K562 treated with DMSO at 1 percent for 24 hours (cell line): Measurements from ENCODE around the gene LRRC39. TPM values are rescaled to one million over a fixed set of nuclear protein-coding genes. Genes with fewer than 3 reads are reported as not detected.

Source experiments
- total RNA-seq: library from RNA; unstranded; fragments of 300-600 nt; gene quantifications from 2 replicates; pipeline ENCODE4 v1.2.3, GENCODE V29; 2022; ENCODE audit warnings: low read depth; ENCODE audit not compliant: insufficient read depth

Gene LRRC39
- total RNA-seq = 0.28 and 0.86 TPM in 2 replicates

GRCh38 chr1:100178091-100178490 is at the start of gene LRRC39:
Gene LRRC39, minus strand, starts transcription at chr1:100178256. Its CDS starts 9,740 bp downstream, at chr1:100168516.

GRCh38 chr1:100132566-100133477 is 45.2 kb downstream of the LRRC39 start, which contains the start of the genes SASS6 and TRMT13:
Gene SASS6, minus strand, starts transcription at chr1:100132930. Its CDS starts 116 bp downstream, at chr1:100132814.
Gene TRMT13, plus strand, starts transcription at chr1:100133163. Its CDS starts 6 bp downstream, at chr1:100133169.

Other genes starting within 250 kb of the LRRC39 start
- gene SLC35A3, start 208.3 kb downstream of the LRRC39 start, total RNA-seq = 7.7 and 9.6 TPM in 2 replicates
- gene SASS6, start 45.3 kb downstream of the LRRC39 start, total RNA-seq = 5.0 and 7.8 TPM in 2 replicates
- gene TRMT13, start 45.1 kb downstream of the LRRC39 start, total RNA-seq = 5.5 and 5.8 TPM in 2 replicates
- gene DBT, start 71.6 kb upstream of the LRRC39 start, total RNA-seq = 1.4 and 2.4 TPM in 2 replicates
- 27.5 and 29.6 TPM in 2 replicates for gene RTCA, start 88.0 kb upstream of the LRRC39 start, total RNA-seq
- gene CDC14A, start 174.2 kb upstream of the LRRC39 start, total RNA-seq = 8.7 and 11.3 TPM in 2 replicates